ENCODE results near the gene EPB41L2. TPM values are rescaled to one million over a fixed set of nuclear protein-coding genes. Genes with fewer than 3 reads are reported as not detected.

Gene EPB41L2
- total RNA-seq, 1 experiment from 2014 or later, result 181 TPM

GRCh38 chr6:130889423-130889822, 173.6 kb downstream of the EPB41L2 start:
- ChIA-PET POLR2A (ENCODE audit: low non-redundant PET) (no interaction called here), CTCF (no interaction called here)
- BruUV-seq (replicated peaks), result no TSS peak
- no peak overlapping the region for H3K27ac ChIP-seq (ENCODE audit: low read depth, low read length, poor library complexity, severe bottlenecking)
- no peak overlapping the region for H3K4me3 ChIP-seq (ENCODE audit: low read depth, low read length, poor library complexity, severe bottlenecking)
- H3K36me3 ChIP-seq (ENCODE audit: insufficient read depth, low read length, poor library complexity, severe bottlenecking), result peaks cover 20% of the 10 kb centered on the region
- H3K4me1 ChIP-seq (ENCODE audit: insufficient read depth, low read length, poor library complexity, severe bottlenecking), result peaks cover 4% of the 10 kb centered on the region
- no peak for DNase-seq (ENCODE audit: low spot score)
- intact Hi-C loops (cut with micrococcal nuclease; ENCODE audit: unreplicated experiment), result loop anchor here (5.0 kb wide), 2 partner anchors 173 to 493 kb away; partner anchors contain the start of gene EPB41L2
- no peak for TF ChIP-seq EZH2 (IDR thresholded peaks at IDR 0.05; ENCODE audit: borderline replicate concordance, low read depth, low read length, poor library complexity, severe bottlenecking)
- TF ChIP-seq, protein P1, sequence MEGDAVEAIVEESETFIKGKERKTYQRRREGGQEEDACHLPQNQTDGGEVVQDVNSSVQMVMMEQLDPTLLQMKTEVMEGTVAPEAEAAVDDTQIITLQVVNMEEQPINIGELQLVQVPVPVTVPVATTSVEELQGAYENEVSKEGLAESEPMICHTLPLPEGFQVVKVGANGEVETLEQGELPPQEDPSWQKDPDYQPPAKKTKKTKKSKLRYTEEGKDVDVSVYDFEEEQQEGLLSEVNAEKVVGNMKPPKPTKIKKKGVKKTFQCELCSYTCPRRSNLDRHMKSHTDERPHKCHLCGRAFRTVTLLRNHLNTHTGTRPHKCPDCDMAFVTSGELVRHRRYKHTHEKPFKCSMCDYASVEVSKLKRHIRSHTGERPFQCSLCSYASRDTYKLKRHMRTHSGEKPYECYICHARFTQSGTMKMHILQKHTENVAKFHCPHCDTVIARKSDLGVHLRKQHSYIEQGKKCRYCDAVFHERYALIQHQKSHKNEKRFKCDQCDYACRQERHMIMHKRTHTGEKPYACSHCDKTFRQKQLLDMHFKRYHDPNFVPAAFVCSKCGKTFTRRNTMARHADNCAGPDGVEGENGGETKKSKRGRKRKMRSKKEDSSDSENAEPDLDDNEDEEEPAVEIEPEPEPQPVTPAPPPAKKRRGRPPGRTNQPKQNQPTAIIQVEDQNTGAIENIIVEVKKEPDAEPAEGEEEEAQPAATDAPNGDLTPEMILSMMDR (conservative IDR thresholded peaks at IDR 0.05; ENCODE audit: low read depth, low read length), result no peak
- no peaks in the 10 kb centered on the region for H3K9me3 ChIP-seq (ENCODE audit: low read depth, low read length, poor library complexity, severe bottlenecking)
- no peaks in the 10 kb centered on the region for H3K27me3 ChIP-seq (replicated peaks; ENCODE audit: insufficient read depth, low read depth, low read length, poor library complexity)

- H3K27me3 ChIP-seq (replicated peaks; ENCODE audit: insufficient read depth, low read depth, low read length, poor library complexity), result no peaks in the 10 kb centered on the region
- POLR2A ChIA-PET (ENCODE audit: low non-redundant PET), result no interaction called here
- no peak overlapping the region for H3K27ac ChIP-seq (ENCODE audit: low read depth, low read length, poor library complexity, severe bottlenecking)
- H3K36me3 ChIP-seq (ENCODE audit: insufficient read depth, low read length, poor library complexity, severe bottlenecking), result peaks cover 20% of the 10 kb centered on the region
- TF ChIP-seq, protein P1 (conservative IDR thresholded peaks at IDR 0.05; ENCODE audit: low read depth, low read length), result no peak
- no peak for TF ChIP-seq EZH2 (IDR thresholded peaks at IDR 0.05; ENCODE audit: borderline replicate concordance, low read depth, low read length, poor library complexity, severe bottlenecking)
- no peak overlapping the region for H3K4me3 ChIP-seq (ENCODE audit: low read depth, low read length, poor library complexity, severe bottlenecking)
- no peak for DNase-seq (ENCODE audit: low spot score)
- intact Hi-C loops (cut with micrococcal nuclease; ENCODE audit: unreplicated experiment), result loop anchor here (5.0 kb wide), 2 partner anchors 174 to 494 kb away; partner anchors contain the start of gene EPB41L2
- no TSS peak for BruUV-seq (replicated peaks)
- H3K9me3 ChIP-seq (ENCODE audit: low read depth, low read length, poor library complexity, severe bottlenecking), result no peaks in the 10 kb centered on the region
- peaks cover 4% of the 10 kb centered on the region for H3K4me1 ChIP-seq (ENCODE audit: insufficient read depth, low read length, poor library complexity, severe bottlenecking)
- CTCF ChIA-PET, result no interaction called here
These were observed 174.8 kb downstream of the EPB41L2 start for GRCh38 chr6:130888246-130888645.

- POLR2A ChIA-PET (ENCODE audit: low non-redundant PET), result no interaction called here
- intact Hi-C loops (cut with micrococcal nuclease; ENCODE audit: unreplicated experiment), result loop anchor here (5.0 kb wide), 2 partner anchors 175 to 495 kb away; partner anchors contain the start of gene EPB41L2
- TF ChIP-seq, protein P1 (conservative IDR thresholded peaks at IDR 0.05; ENCODE audit: low read depth, low read length), result no peak
- TF ChIP-seq EZH2 (IDR thresholded peaks at IDR 0.05; ENCODE audit: borderline replicate concordance, low read depth, low read length, poor library complexity, severe bottlenecking), result no peak
- no peak overlapping the region for H3K4me3 ChIP-seq (ENCODE audit: low read depth, low read length, poor library complexity, severe bottlenecking)
- H3K36me3 ChIP-seq (ENCODE audit: insufficient read depth, low read length, poor library complexity, severe bottlenecking), result peaks cover 12% of the 10 kb centered on the region
- no peaks in the 10 kb centered on the region for H3K27me3 ChIP-seq (replicated peaks; ENCODE audit: insufficient read depth, low read depth, low read length, poor library complexity)
- no peak for DNase-seq (ENCODE audit: low spot score)
- BruUV-seq (replicated peaks), result no TSS peak
- CTCF ChIA-PET, result no interaction called here
- no peaks in the 10 kb centered on the region for H3K9me3 ChIP-seq (ENCODE audit: low read depth, low read length, poor library complexity, severe bottlenecking)
- peaks cover 4% of the 10 kb centered on the region for H3K4me1 ChIP-seq (ENCODE audit: insufficient read depth, low read length, poor library complexity, severe bottlenecking)
- no peak overlapping the region for H3K27ac ChIP-seq (ENCODE audit: low read depth, low read length, poor library complexity, severe bottlenecking)
These were observed 176.1 kb downstream of the EPB41L2 start for GRCh38 chr6:130886966-130887365.
